ENCODE results near the gene PAX9. TPM values are rescaled to one million over a fixed set of nuclear protein-coding genes. Genes with fewer than 3 reads are reported as not detected.

The PAX9 gene
- total and polyA plus RNA-seq, 2 of the 13 experiments (the other 11 are each of a cell fraction or from before 2014, with no cell fraction given), result 0.03 TPM; not detected in 1

DNA sequence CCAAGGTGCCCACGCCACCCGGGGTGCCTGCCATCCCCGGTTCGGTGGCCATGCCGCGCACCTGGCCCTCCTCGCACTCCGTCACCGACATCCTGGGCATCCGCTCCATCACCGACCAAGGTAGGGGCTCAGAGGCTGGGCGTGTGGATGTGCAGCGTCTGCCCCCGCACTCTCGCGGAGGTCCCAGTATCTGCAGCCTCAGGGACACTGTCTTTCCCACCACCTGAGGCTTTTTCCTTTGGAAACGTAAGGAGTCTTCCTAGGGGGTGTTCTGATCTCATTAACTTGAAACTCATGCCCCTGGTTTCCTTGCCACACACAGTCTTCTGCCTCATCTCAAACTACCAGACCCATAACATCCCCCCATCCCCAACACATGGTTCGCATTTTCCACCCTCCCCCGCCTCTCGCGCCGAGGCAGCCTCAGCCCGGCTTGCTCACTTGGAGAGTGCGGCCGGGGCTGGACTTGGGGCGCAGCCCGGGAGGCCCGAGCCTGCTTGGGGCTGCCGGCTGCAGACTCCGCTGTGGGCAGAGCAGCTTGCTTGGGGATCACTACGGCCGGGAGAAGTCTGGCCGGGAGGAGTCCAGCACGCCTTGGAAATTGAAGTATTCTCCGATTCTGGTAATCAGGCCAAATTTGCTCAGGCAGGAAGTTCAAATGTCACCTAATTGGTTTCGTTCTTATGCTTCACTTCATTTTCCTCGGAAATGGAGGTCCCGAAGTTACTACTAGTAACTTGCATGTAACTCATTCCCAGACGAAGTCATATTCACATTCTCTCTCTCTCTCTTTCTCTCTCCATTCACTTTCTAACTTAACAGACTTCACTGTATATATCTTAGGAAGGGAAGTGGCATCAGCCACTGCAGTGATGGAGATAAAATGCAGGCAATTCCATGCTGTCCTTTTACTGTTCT, 2.0 kb downstream of the PAX9 start (continued):
- TF ChIP-seq ZNF354B (CRISPR knock-in tag; IDR thresholded peaks at IDR 0.05) (0 out of 2 replicates have a peak, but pooled peaks have one; percentile 43), DDIT3 (CRISPR knock-in tag; IDR thresholded peaks at IDR 0.05) (no peak), HES4 (CRISPR knock-in tag; IDR thresholded peaks at IDR 0.05; ENCODE audit: borderline replicate concordance) (0 out of 2 replicates have a peak, but pooled peaks have one; percentile 35), ZNF614 (CRISPR knock-in tag; IDR thresholded peaks at IDR 0.05; ENCODE audit: borderline replicate concordance) (no peak), MED1 (CRISPR knock-in tag; IDR thresholded peaks at IDR 0.05) (no peak), TEAD3 (CRISPR knock-in tag; optimal IDR thresholded peaks at IDR 0.05; ENCODE audit: borderline replicate concordance) (no peak), CAMTA2 (CRISPR knock-in tag; IDR thresholded peaks at IDR 0.05; ENCODE audit: borderline replicate concordance) (no peak), LBX2 (CRISPR knock-in tag; IDR thresholded peaks at IDR 0.05; ENCODE audit: borderline replicate concordance) (no peak), KLF13 (CRISPR knock-in tag; IDR thresholded peaks at IDR 0.05) (no peak), SMYD3 (CRISPR knock-in tag; IDR thresholded peaks at IDR 0.05) (no peak), ZBTB40 (IDR thresholded peaks at IDR 0.05) (no peak), ZBTB40 (CRISPR knock-in tag; IDR thresholded peaks at IDR 0.05) (no peak), RBM22 (optimal IDR thresholded peaks at IDR 0.05; ENCODE audit: low read length) (no peak), ZNF740 (CRISPR knock-in tag; IDR thresholded peaks at IDR 0.05) (no peak), SATB2 (CRISPR knock-in tag; IDR thresholded peaks at IDR 0.05) (no peak), MAFG (CRISPR knock-in tag; IDR thresholded peaks at IDR 0.05) (no peak), RFX5 (IDR thresholded peaks at IDR 0.05; ENCODE audit: low read depth, low read length) (no peak)

Measured in HepG2 (cell line).